OCI-LY7 (cell line): ENCODE data around the gene SMIM11. TPM values are rescaled to one million over a fixed set of nuclear protein-coding genes. Genes with fewer than 3 reads are reported as not detected.

Experiments used
- BruUV-seq: library from RNA; stranded (reverse); fragments of 400-500 nt; replicated peaks from 2 replicates; lab custom pipeline; 2021; lab: Mats Ljungman, UMichigan
- CTCF ChIA-PET: fragments of 300-600 bp; sonication (Branson Sonifier 250); formaldehyde crosslinking; loops from one replicate; lab custom pipeline; 2022; ENCODE audit warnings: antibody characterized with exemption; ENCODE audit not compliant: unreplicated experiment; lab: Charles Lee
- POLR2A ChIA-PET: fragments of 300-600 bp; sonication (Branson Sonifier 250); formaldehyde crosslinking; loops from one replicate; lab custom pipeline; 2022; ENCODE audit warnings: antibody characterized with exemption; lab: Charles Lee
- DNase-seq: peaks from one replicate; pipeline ENCODE4 v3.0.0-alpha.2; 2015; ENCODE audit warnings: low spot score
- H2AFZ ChIP-seq: fragments of 200-600 bp; sonication (generic), shearing (Covaris generic); 2 replicates; pipeline ENCODE4 v1.6.1; 2014; ENCODE audit warnings: mild to moderate bottlenecking, antibody characterized with exemption, low read length, moderate library complexity
- H3K27ac ChIP-seq: fragments of 200-600 bp; sonication (generic); 2 replicates; pipeline ENCODE4 v1.5.1; 2014; ENCODE audit warnings: mixed run types, low read depth, mild to moderate bottlenecking, moderate library complexity, low read length, inconsistent platforms; ENCODE audit not compliant: poor library complexity, severe bottlenecking
- H3K36me3 ChIP-seq: fragments of 200-600 bp; sonication (generic); 2 replicates; pipeline ENCODE4 v1.6.1; 2014; ENCODE audit warnings: mild to moderate bottlenecking, antibody characterized with exemption, low read length, moderate library complexity, mixed read lengths; ENCODE audit not compliant: insufficient read depth
- H3K4me1 ChIP-seq: fragments of 200-600 bp; sonication (generic); 2 replicates; pipeline ENCODE4 v1.5.1; 2014; ENCODE audit warnings: mild to moderate bottlenecking, low read length; ENCODE audit not compliant: insufficient read depth, poor library complexity, severe bottlenecking
- H3K4me2 ChIP-seq: fragments of 200-600 bp; sonication (generic); 2 replicates; pipeline ENCODE4 v1.6.1; 2014; ENCODE audit warnings: mild to moderate bottlenecking, low read length
- H3K4me3 ChIP-seq: fragments of 200-600 bp; sonication (generic); 2 replicates; pipeline ENCODE4 v1.5.1; 2014; ENCODE audit warnings: mild to moderate bottlenecking, low read depth, low read length; ENCODE audit not compliant: poor library complexity, severe bottlenecking
- H3K79me2 ChIP-seq: fragments of 200-600 bp; sonication (generic); 2 replicates; pipeline ENCODE4 v1.6.1; 2016; ENCODE audit warnings: low read depth, mild to moderate bottlenecking, low read length, moderate library complexity, mixed read lengths; ENCODE audit not compliant: insufficient read depth
- H3K9me2 ChIP-seq: fragments of 200-600 bp; sonication (generic); 2 replicates; pipeline ENCODE4 v1.6.1; 2016; ENCODE audit warnings: mild to moderate bottlenecking, low read length, mixed read lengths; ENCODE audit not compliant: insufficient read depth
- H3K9me3 ChIP-seq: fragments of 200-600 bp; sonication (generic); 2 replicates; pipeline ENCODE4 v1.6.1; 2014; ENCODE audit warnings: mild to moderate bottlenecking, mixed run types, low read length, mixed read lengths
- H4K20me1 ChIP-seq: fragments of 200-600 bp; sonication (generic); 2 replicates; pipeline ENCODE4 v1.6.1; 2014; ENCODE audit warnings: mild to moderate bottlenecking, antibody characterized with exemption, low read length, moderate library complexity, mixed read lengths; ENCODE audit not compliant: insufficient read depth
- CTCF ChIP-seq: fragments of 200-600 bp; sonication (generic); conservative IDR thresholded peaks from 2 replicates; pipeline ENCODE4 v1.5.1; 2014; ENCODE audit warnings: mild to moderate bottlenecking, antibody characterized with exemption, low read length, moderate library complexity, mixed read lengths
- EZH2phosphoT487 ChIP-seq: fragments of 200-600 bp; sonication (generic); IDR thresholded peaks from 2 replicates; pipeline ENCODE4 v1.6.1; 2018; ENCODE audit warnings: low read depth, borderline replicate concordance, mild to moderate bottlenecking, mixed run types, antibody characterized with exemption, low read length, moderate library complexity, mixed read lengths
- intact Hi-C: fragments of 100-400 bp; cut with micrococcal nuclease; formaldehyde crosslinking; loops from one replicate; pipeline ENCODE4 v1.10.0; 2022; ENCODE audit not compliant: unreplicated experiment
- total RNA-seq, 2 experiments: library from RNA; depleted of rRNA in 1 of 2; stranded (reverse); fragments of >200 nt in 1 of 2; shearing (Covaris generic) in 1 of 2; gene quantifications; 2 replicates each; pipeline ENCODE4 v1.2.3, GENCODE V29; 2014 to 2022

SMIM11 gene
- total RNA-seq, 2 experiments from 2014 or later: 3.8 to 6.1 TPM

- POLR2A ChIA-PET: no interaction called here
- no peak for DNase-seq
- H3K4me2 ChIP-seq: no peak overlapping the region
- no TSS peak for BruUV-seq
- H3K4me1 ChIP-seq: peaks cover 4% of the 10 kb centered on the region
- no peaks in the 10 kb centered on the region for H4K20me1 ChIP-seq
- no peak for TF ChIP-seq CTCF
- no peaks in the 10 kb centered on the region for H3K9me2 ChIP-seq
- intact Hi-C loops: no loop called here
- no peaks in the 10 kb centered on the region for H3K9me3 ChIP-seq
- no peak overlapping the region for H2AFZ ChIP-seq
- H3K4me3 ChIP-seq: no peak overlapping the region
- CTCF ChIA-PET: interaction anchor here (0.5 kb wide), 1 partner anchor 143 kb away, joined by 3 read pairs; no protein-coding TSS in a partner anchor
- H3K36me3 ChIP-seq: no peaks in the 10 kb centered on the region
- H3K79me2 ChIP-seq: no peaks in the 10 kb centered on the region
- H3K27ac ChIP-seq: no peak overlapping the region
Observed at GRCh38 chr21:34364921-34365320, 10.4 kb upstream of the SMIM11 start.

DNA sequence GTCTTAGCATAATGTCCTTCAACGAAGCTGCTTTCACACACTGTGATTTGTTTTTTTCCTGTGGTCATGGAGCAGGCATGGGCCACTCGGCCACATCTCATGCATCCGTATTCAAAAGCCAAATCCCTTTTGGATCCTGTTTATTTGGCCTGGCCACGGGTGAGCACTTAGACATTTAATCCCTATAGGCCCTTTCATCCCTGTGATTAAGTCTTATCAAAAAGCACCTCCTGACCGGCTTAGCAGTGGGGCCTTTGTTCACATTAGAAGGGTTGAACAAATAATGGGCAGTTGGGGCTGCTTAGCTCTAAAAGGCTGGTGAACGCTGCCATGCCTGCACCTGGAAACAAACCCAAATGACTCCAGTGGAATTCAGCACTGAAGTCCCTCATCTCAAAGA is 9.5 kb upstream of the SMIM11 start:
- Histone ChIP-seq H3K4me2 (no peak overlapping the region), H3K79me2 (no peaks in the 10 kb centered on the region), H4K20me1 (no peaks in the 10 kb centered on the region), H3K4me3 (no peak overlapping the region), H3K4me1 (peaks cover 4% of the 10 kb centered on the region), H3K36me3 (no peaks in the 10 kb centered on the region), H3K27ac (no peak overlapping the region), H3K9me3 (no peaks in the 10 kb centered on the region), H2AFZ (no peak overlapping the region), H3K9me2 (no peaks in the 10 kb centered on the region)
- TF ChIP-seq EZH2phosphoT487 (no peak), CTCF (no peak)
- no TSS peak for BruUV-seq
- POLR2A ChIA-PET: no interaction called here
- CTCF ChIA-PET: interaction anchor here (0.6 kb wide), 1 partner anchor 1613 kb away, joined by 3 read pairs; no protein-coding TSS in a partner anchor
- intact Hi-C loops: no loop called here
- DNase-seq: no peak

DNA sequence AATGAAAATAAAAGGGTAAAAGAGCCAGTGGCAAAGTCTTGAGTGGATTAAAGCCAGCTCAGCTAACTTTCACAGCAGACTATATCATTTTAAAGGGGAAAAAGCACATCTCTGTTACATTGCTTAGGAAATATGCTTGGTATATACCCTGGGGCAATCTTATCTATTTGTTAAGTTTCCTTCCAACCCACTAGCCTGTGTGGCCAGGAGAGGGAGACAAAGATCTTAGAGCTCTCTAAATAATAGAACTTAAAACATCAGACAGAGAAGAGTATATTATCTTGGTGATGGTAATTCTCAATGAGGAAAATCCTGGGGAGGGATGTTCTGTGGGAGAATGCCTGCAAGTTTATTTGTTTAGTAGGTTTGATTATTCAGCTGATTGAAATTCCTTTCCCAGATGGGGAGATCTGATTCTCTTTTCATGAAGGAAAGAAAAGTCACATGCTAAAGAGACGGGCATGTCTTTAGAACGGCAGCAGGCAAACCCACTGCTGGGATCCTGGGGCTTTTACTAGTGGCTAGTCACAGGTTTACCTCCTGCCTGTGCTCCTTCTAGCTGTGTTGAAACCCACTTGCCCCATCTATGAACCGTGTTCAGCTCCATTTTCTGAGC is 7.9 kb upstream of the SMIM11 start:
- no peaks in the 10 kb centered on the region for H4K20me1 ChIP-seq
- no peak overlapping the region for H3K4me2 ChIP-seq
- POLR2A ChIA-PET: interaction anchor here (0.5 to 1.0 kb wide), 3 partner anchors 199 to 258 kb away, joined by 3 to 4 read pairs (median 3); no protein-coding TSS in a partner anchor
- no peaks in the 10 kb centered on the region for H3K36me3 ChIP-seq
- no peak overlapping the region for H3K27ac ChIP-seq
- H3K9me2 ChIP-seq: no peaks in the 10 kb centered on the region
- intact Hi-C loops: no loop called here
- no peaks in the 10 kb centered on the region for H3K4me1 ChIP-seq
- TF ChIP-seq EZH2phosphoT487: no peak
- TF ChIP-seq CTCF: peak; percentile 86
- no peaks in the 10 kb centered on the region for H3K79me2 ChIP-seq
- CTCF ChIA-PET: no interaction called here
- no TSS peak for BruUV-seq
- peak; percentile 63 for DNase-seq
- no peaks in the 10 kb centered on the region for H3K9me3 ChIP-seq
- H3K4me3 ChIP-seq: no peak overlapping the region
- no peak overlapping the region for H2AFZ ChIP-seq
